ENCODE measurements around the gene PAGE2.
"Not testable (repeated sequence)": the region's sequence is repeated elsewhere in the genome, so short reads cannot be mapped to it uniquely, and the experiment has no call there.

Gene PAGE2, protein sequence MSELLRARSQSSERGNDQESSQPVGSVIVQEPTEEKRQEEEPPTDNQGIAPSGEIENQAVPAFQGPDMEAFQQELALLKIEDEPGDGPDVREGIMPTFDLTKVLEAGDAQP

DNA sequence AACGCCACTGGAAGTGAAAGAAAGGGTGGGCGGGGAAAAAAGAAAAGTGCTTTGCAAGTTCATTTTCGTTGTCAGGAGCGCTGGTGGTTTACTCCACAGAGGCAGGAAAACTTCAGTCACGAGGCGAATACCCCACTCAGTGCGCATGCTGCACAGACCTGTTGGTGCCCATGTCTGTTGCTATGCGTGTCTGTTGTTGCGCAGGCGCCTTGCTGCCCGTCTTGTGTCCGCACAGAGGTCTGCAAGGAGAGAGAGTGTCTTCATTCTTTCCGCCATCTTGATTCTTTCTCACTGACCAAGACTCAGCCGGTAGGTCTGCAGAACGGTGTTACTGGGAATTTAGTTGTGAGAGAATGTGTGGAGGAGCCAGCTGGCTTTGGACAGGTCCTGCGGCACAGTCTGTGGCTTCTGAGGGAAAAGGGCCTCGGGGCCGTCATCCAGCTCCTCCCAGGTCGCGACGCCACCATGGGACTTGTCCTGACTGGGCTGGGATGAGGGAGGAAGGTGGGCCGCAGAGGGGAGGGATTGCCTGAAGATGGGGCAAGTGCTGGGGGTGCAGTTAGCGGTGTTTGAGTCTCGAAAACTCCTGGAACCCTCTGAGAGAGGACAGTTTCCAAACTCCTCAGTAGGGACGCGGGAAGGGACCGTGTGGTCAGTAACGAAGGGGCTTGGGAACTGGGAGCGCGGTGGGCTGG lies at the start of gene PAGE2:
Gene PAGE2 (plus strand): TSS at position 224 of the 695 bp plus-strand sequence. CDS start 1,003 bp downstream, outside the sequence.
- DNase-seq = no peak

DNA sequence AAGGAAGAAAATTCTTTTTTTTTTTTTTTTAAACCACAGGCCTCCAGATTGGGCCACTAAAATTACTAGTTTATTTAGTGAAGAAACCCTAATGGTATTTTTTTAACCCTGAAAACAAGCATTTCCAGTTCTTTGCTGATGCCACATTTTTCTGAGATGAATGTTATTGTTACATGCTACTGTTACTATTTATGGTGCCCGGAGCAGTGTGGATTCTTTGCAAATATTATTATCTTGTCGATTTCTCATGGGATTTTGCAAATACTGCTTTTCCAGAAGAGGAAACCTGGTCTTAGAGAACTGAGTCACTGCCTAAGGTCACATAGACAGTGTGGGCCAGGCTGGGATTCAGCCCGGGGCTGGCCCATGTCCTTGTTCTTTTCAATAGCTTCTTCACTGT lies 49.3 kb upstream of the PAGE2 start:
- no peak for DNase-seq

DNA sequence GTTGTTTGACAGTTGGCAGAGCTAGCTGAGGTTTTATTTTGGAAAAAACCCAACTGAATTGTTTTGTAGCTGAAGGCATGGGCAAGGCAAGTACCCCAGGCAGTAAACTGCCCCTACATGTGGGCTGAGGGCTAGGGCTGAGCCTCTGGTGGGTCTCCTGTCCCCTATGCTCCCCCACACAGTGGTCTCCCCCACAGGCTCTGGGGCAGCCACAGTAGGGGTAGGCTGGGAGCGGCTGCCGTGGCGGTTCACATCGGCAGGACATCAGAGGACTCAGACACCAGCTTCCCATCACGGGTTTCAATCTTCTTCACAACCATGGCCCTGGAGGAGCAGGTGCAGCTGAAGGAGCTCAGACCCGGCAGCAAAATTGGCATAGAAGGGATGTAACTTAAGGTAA lies 47.3 kb upstream of the PAGE2 start:
- no peak for DNase-seq

DNA sequence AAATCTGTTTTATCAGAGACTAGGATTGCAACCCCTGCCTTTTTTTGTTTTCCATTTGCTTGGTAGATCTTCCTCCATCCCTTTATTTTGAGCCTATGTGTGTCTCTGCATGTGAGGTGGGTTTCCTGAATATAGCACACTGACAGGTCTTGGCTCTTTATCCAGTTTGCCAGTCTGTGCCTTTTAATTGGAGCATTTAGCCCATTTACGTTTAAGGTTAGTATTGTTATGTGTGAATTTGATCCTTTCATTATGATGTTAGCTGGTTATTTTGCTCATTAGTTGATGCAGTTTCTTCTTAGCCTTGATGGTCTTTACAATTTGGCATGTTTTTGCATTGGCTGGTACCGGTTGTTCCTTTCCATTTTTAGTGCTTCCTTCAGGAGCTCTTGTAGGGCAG lies 38.2 kb upstream of the PAGE2 start:
- DNase-seq = not testable (repeated sequence)

DNA sequence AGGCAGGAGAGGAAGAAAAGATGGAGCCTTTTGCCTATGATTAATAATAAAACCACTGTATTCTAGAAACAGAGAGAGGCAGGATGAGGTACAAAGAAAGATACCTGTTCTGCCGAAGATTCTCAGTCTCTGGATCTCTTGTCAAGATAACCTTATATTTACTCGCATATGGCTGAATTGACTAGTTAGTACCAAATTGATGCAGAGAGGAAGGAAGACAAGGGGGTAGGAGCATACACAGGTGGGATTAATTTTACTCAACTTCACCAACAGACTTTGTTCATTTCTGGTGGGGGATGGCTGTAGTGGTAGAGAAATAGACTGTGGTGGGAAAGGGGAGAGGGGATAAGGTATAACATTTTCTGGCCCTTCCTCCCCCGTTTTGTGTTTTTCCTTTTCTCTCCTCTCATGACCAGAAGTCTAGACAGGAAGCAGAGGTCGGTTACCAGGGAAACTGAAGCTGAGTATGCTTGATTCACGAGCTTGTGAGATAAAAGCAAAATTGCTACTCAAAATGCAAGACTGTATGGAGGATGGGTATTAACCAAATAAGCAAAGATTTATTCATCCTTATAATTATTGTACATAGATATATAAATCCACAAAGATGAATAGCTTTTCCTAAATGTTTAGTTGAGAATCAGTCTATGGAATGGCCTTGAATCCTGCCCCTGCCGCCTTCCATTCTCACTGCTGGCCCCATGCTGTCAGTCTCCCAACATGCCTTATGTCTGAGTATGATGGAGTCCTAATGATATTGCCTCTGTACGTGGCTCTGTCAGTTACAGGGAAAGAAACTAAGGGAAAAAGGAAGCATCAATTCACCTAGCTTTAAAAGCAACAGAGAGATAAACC lies 31.8 kb upstream of the PAGE2 start:
- DNase-seq = no peak

DNA sequence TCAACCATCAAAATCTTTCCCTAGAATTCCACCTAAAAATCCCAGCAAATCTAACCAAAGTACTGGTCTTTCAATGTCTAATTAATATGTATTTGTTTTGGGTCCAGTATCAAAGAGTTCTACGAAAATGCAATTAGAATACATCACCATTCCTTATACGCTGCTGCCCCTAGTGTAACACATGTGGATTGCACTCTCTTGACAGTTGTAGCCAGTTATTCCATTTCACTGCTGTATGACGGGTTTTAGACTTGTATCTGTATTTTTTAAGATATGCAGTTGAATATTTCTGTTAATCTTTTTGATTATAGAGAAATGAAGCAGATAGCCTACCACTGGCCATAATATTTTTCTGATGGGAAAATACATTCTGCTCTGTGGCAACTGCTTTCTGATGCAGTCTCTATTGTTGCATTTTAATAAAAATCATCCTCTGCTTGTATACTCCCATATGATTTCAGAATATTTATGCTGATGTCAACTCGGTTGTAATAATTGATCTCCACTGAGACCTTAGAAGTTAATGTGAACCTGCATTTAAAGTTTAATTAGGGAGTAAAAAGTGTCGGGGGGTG lies 31.1 kb upstream of the PAGE2 start:
- DNase-seq = no peak

DNA sequence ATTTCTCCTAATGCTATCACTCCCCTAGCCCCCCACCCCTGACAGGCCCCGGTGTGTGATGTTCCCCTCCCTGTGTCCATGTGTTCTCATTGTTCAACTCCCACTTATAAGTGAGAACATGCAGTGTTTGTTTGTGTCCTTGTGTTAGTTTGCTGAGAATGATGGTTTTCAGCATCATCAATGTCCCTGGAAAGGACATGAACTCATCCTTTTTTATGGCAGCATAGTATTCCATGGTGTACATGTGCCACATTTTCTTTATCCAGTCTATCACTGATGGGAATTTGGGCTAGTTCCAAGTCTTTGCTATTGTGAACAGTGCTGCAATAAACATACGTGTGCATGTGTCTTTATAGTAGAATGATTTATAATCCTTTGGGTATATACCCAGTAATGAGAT lies 21.6 kb upstream of the PAGE2 start:
- DNase-seq = not testable (repeated sequence)

DNA sequence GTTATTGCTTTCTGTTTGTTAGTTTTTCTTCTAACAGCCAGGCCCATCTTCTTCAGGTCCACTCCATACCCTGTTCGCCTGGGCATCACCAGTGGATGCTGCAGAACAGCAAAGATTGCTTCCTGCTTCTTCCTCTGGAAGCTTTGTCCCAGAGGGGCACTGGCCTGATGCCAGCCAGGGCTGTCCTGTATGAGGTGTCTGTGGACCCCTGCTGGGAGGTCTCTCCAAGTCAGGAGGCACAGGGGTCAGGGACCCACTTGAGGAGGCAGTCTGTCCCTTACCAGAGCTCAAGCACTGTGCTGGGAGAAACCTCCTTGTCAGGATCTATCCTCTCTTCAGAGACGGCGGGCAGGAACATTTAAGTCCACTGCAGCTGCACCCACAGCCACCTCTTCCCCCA lies 16.5 kb upstream of the PAGE2 start:
- DNase-seq = no peak

DNA sequence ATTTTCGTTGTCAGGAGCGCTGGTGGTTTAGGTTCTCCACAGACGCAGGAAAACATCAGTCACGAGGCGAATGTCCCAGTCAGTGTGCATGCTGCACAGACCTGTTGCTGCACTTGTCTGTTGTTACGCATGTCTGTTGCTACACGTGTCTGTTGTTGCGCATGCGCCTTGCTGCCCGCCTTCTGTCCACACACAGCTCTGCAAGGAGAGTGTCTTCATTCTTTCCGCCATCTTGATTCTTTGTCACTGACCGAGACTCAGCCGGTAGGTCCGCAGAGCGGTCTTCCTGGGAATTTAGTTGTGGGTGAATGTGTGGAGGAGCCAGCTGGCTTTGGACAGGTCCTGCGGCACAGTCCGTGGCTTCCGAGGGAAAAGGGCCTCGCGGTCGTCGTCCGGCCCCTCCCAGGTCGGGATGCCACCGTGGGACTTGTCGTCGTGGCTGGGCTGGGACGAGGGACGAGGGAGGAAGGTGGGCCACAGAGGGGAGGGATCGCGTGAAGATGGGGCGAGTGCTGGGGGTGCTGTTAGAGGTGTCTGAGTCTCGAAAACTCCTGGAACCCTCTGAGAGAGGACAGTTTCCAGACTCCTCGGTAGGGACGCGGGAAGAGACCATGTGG lies 13.9 kb upstream of the PAGE2 start, which contains the start of gene PAGE2B:
Gene PAGE2B (plus strand): TSS at position 180 of the 617 bp plus-strand sequence. CDS start 1,012 bp downstream, outside the sequence.
- DNase-seq = no peak

DNA sequence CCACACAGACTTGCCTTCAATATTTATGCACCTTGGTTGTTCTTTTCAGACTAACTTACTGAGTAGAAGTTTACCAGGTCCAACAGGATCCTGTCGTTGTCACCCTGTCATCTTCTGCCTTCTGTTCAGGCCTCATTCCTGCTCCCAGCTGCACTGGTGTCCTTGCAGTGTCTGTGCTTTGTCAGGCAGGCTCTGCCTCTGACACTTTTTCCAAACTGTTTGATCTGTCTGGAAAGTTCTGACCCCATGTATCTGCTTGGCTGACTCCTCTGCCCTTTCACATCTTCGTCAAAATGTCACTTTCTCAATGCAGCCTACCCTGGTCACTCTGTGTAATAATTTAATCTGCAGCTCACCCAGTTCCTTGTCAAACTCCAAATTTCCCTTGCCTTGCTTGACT lies 9.9 kb downstream of the PAGE2 start:
- DNase-seq = no peak

DNA sequence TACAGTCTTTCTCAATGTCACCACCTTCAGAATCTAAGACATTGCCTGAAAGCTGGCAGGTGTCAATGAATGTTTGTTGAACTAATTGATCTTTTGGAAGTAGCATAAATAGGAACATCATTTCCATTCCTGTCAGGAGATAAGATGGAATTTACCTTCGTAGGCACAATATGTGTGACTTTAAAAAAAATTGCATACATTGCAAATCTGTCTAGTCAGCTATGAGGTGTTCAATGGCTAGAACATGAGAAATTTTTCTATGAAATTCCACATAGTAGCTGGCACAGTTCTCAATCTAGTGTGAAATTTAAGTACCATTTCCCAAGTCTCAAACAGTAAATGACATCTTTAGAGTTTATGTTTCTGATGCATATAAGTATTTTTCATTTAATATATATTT lies 10.3 kb downstream of the PAGE2 start:
- no peak for DNase-seq

DNA sequence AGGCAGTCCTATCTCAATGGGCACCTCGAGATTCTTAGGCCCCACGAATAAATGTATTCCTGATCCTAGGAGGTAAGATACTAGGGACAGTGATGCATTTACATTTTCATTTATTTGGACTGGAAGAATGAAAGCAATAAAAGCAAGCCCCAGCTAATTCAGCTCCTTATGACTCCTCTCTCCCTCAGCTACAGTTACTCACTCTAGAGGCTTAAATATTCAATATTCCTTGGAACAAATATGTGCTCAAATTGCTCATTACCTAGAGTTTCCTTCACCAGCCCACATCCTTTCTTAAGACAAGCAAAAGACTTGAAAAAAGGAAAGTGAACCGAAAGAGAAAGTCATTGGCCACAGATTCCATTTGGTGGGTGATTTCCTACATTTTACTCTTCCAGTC lies 13.9 kb downstream of the PAGE2 start:
- no peak for DNase-seq

DNA sequence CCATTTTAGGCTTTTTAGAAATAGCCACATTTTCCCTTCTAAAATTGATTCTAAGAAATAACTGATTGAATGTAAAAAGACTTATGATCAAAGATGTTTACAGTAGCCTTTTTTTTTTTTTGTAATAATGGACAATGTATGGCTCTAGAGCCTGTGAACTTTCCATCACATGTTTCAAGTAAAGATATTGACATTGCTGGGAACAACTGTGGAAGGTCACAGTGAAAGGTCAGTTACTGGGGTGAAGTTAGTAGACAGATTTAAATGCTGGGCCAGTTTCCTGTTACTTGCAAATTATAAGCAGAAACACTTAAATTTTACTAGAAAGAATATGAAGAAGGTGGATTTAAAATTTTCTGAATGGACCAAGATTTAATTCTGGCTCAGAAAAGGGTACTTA lies 18.4 kb downstream of the PAGE2 start:
- no peak for DNase-seq

DNA sequence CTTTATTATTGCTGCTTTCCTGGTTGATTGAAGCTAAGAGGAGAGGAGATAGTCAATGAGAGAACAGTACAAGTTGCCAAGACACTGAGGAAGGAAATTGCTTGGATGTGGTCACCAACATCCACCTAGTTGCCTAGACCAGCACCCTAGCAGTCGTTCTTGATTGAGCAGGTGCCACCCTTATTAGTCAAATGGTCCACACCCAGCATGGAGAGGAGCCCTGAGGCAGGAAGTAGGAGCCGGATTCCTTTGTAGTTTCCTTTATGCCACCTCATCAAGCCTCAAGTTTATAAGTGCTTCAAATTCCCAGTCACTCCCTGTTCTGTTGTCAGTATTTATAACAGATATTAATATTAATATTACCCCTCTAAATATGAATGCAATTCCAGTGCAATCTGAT lies 19.1 kb downstream of the PAGE2 start:
- no peak for DNase-seq

DNA sequence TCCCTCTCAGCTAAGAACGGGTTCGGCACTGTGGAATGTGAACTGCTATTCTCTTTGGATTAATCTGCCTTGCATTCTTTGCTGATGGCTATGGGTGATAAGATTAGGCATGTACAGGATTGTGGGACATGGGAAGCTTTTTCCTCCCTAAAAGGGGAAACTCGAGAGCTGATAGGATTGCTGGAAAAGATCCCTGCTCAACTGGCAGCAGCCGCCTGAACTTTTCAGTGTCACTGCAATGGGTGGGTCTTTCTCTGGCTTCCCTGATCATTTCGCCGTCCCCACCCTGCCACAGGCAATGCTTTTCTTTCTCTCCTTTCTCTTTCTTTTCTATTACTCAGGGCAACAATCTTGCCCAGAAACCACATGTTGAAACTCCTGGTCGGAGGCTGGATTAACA lies 20.5 kb downstream of the PAGE2 start:
- no peak for DNase-seq

DNA sequence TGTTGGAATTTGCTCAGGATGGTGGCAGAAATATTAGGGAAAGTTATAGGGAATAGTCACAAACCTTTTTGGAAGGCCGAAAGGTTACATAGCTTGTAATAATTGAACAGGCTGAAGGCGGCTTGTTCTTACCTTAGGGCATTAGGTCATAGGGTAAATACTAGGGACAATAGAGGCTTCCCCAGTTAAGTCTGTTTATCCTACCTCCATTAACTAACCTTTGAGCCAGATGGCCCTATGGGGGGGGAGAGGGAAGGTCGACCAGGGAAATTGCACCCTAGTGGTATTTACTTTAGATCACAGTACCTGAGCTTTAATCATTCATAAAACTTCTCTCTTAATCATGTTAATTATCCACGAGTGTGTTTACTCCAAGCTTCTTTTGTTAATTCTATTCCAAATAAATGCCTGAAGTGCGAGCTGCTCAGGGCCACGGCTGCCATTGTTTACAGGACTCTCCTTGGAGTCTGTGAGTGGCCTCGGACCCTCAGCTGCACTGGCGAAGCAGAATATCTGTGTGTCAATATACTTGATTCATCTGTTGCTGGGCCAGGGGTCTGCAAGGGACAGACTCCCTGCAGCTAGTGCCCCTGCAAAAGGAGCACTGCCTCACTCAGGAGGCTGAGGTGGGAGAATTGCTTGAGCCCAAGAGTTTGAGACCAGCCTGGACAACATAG lies 22.9 kb downstream of the PAGE2 start:
- DNase-seq = no peak

DNA sequence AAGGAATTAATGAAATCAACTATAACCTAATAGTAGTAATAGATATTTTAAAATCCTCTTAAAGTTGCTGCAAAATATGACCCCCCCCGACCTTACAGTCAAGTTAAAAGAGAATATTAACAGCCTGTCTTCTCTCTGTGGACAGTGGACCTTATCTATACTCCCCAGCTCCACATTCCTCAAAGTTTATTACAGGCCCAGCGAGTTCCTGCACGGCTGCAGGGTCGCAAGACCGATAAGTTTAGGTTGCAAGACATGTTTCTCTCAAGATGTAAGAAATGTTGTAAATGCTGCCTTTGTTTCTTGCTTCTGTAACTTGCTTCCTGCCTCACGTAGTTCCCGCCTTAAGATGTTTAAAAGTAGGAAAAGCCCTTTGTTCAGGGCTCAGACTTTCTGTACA lies 27.8 kb downstream of the PAGE2 start:
- DNase-seq = not testable (repeated sequence)

DNA sequence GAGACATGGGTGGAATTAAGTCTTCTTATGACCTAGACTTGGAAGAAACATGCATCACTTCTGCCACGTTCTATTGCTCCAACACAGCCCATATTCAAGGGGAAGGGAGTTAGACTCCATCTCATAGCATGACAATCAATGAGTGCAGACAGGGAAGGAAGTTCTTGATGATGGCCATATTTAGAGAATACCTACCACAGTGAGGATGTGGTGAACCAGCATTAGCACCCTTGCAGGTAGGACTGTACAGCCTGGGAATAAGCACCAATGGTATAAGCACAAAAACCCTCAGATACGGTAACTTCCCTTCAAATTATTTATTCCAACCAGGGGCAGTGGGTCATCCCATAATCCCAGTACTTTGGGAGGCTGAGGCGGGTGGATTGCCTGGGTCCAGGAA lies 29.8 kb downstream of the PAGE2 start:
- no peak for DNase-seq

DNA sequence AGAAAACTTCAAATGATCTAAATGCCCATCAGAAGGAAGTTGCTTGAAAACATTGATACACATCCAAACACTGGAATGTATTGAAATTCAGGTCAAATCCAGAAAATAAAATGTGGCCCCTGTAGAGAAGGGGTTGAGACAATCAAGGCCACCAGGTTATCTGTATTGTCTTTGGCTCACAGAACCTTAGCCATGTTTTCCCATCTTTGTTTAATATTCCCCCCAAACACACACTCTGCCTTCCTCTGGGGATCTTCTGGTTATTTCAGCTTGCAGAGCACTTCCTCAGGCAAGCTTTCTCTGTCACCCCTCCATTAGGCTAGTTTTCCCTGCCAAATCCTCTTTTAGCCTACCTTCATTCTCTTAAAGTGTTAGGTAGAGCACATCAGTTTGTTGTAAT lies 30.5 kb downstream of the PAGE2 start:
- DNase-seq = no peak

DNA sequence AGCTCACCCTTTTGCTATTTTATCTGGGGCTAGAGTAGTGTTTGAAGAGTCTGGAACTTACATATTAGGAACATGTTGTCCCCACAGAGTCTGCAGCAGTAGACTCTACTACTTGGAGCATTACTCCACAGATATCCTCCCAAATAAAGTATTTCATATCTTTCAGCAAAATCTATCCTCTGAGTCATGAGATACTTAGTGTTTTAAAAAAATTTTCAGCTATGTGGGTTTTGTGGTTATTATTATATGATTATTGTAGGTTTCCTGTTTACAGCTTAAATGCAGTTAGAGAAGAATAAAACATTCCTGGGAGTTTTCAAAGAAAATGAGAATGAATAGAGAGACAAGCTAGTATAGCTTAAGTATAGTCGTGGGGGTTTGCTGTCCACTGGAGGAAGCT lies 30.9 kb downstream of the PAGE2 start:
- DNase-seq = no peak

DNA sequence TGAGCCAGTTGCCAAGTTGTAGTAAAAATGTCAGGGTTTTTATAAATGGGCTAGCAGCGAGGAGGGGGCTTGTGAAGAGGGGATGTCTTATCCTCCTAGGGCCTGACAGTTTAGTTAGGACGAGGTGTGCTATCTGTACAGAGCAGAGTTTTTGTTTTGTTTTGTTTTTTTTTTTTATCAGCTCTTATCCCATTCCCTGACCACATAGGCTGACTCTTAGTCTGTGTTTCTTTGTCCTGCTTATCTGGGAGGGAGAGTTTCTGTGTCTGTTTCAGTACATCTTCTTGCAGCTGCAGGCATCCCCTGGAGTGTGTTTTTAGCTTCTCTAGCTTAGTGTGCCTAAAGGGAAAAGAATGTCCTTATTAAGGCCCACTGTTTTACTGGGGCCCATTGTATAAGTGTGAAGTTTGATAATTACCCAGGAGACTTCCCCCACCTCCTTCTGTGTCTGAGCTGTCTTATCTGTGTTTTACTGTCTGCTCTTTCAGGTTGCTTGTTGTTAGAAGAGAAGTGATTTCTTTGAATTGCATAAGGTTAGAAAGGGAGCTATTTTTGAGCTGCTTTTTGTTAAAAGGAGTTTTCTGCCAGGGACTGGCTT lies 32.0 kb downstream of the PAGE2 start:
- no peak for DNase-seq

DNA sequence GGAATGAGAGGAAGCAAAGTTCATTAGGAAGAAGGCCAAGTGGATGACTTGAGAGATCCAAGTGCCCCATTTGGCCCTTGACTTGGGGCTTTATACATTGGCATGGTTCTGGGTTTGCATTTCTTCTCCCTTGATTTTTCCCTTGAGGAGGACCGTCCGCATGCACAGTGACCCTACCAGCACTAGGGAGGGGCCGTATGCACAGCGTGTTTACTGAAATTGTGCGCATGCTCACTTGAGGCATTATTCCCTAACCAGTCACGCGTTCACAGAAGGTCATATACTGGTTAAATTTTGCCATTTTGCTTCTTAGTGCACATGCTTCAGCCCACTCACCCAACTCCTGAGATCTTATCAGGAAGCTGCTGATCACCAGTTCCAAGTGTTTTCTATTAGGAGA lies 35.1 kb downstream of the PAGE2 start:
- no peak for DNase-seq

All from activated CD4-positive, alpha-beta T cell treated with anti-CD3 and anti-CD28 coated beads for 1 hour (primary cell).